Measurements from ENCODE around the gene MYBPH. TPM values are rescaled to one million over a fixed set of nuclear protein-coding genes. Genes with fewer than 3 reads are reported as not detected.

Gene MYBPH
- polyA plus RNA-seq, 1 donor: 0.18 TPM

- no peak for DNase-seq
These were observed 27.0 kb downstream of the MYBPH start for GRCh38 chr1:203148579-203148978.

- no peak for DNase-seq
These were observed 27.5 kb downstream of the MYBPH start for GRCh38 chr1:203148127-203148526.

- no peak for DNase-seq
These were observed 28.2 kb downstream of the MYBPH start for GRCh38 chr1:203147376-203147775.

GRCh38 chr1:203146537-203146936, 29.1 kb downstream of the MYBPH start:
- DNase-seq: no peak

GRCh38 chr1:203146042-203146369, 29.6 kb downstream of the MYBPH start:
- DNase-seq: no peak

- no peak for DNase-seq
These were observed 30.1 kb downstream of the MYBPH start for GRCh38 chr1:203145321-203146041.

GRCh38 chr1:203144661-203145060, 31.0 kb downstream of the MYBPH start:
- DNase-seq: no peak

- DNase-seq: no peak
These were observed 32.0 kb downstream of the MYBPH start for GRCh38 chr1:203143641-203144040.

GRCh38 chr1:203142684-203143408, 32.8 kb downstream of the MYBPH start:
- DNase-seq: no peak

- no peak for DNase-seq
These were observed 33.5 kb downstream of the MYBPH start for GRCh38 chr1:203142124-203142523.

GRCh38 chr1:203140743-203141520, 34.7 kb downstream of the MYBPH start:
- DNase-seq: no peak

GRCh38 chr1:203139976-203140475, 35.6 kb downstream of the MYBPH start:
- DNase-seq: no peak

- DNase-seq: no peak
These were observed 37.6 kb downstream of the MYBPH start for GRCh38 chr1:203138066-203138465.

- DNase-seq: no peak
These were observed 38.3 kb downstream of the MYBPH start for GRCh38 chr1:203137324-203137723.

GRCh38 chr1:203136409-203137042, 39.1 kb downstream of the MYBPH start:
- no peak for DNase-seq

GRCh38 chr1:203135636-203136305, 39.9 kb downstream of the MYBPH start:
- no peak for DNase-seq

- no peak for DNase-seq
These were observed 41.5 kb downstream of the MYBPH start for GRCh38 chr1:203133970-203134725.

- DNase-seq: no peak
These were observed 44.0 kb downstream of the MYBPH start for GRCh38 chr1:203131548-203132200.

GRCh38 chr1:203130358-203130985, 45.2 kb downstream of the MYBPH start:
- no peak for DNase-seq
